Endothelial cell of umbilical vein (primary cell): Measurements from ENCODE around the gene CCDC18. TPM values are rescaled to one million over a fixed set of nuclear protein-coding genes. Genes with fewer than 3 reads are reported as not detected.

ENCODE experiments used
- BruUV-seq: library from RNA; stranded (reverse); fragments of 400-500 nt; replicated peaks from 2 replicates; lab custom pipeline; 2021; lab: Mats Ljungman, UMichigan
- CTCF ChIA-PET: fragments of 300-600, 350-600 bp; sonication (Branson Sonifier 250); formaldehyde crosslinking; loops from one replicate; lab custom pipeline; 2021; ENCODE audit warnings: antibody characterized with exemption, inconsistent platforms; lab: Charles Lee
- POLR2A ChIA-PET: fragments of 300-600, 350-600 bp; sonication (Branson Sonifier 250); formaldehyde crosslinking; loops from one replicate; lab custom pipeline; 2021; ENCODE audit warnings: antibody characterized with exemption, inconsistent platforms; lab: Charles Lee
- DNase-seq: peaks from one replicate; pipeline ENCODE4 v3.0.0-alpha.2; 2011; ENCODE audit warnings: low read depth, low spot score
- FAIRE-seq: peaks from 2 replicates; lab custom pipeline; 2011; peaks lifted over from hg19 to GRCh38; lab: Jason Lieb, UNC
- H2AFZ ChIP-seq: 2 replicates; pipeline ENCODE4 v1.6.0; 2012; ENCODE audit warnings: low read depth, low read length, control low read depth, inconsistent platforms
- H3K27ac ChIP-seq: 2 replicates; pipeline ENCODE4 v1.5.1; 2011; ENCODE audit warnings: low read depth, mild to moderate bottlenecking, control low read depth, low read length, moderate library complexity; ENCODE audit not compliant: insufficient read depth
- H3K27me3 ChIP-seq, 2 experiments: 2 replicates each; pipeline versions ENCODE4 v1.6.0 to v1.6.1; 2011; ENCODE audit warnings: low read length in 2 of 2, mixed read lengths in 1 of 2; ENCODE audit not compliant: control insufficient read depth in 2 of 2, insufficient read depth in 2 of 2
- H3K36me3 ChIP-seq, 2 experiments: 2 replicates in 1 of 2; 3 replicates in 1 of 2; pipeline ENCODE4 v1.5.1; 2011; ENCODE audit warnings: low read length in 2 of 2, mild to moderate bottlenecking in 1 of 2, moderate library complexity in 1 of 2; ENCODE audit not compliant: control insufficient read depth in 2 of 2, insufficient read depth in 2 of 2; ENCODE audit errors: extremely low read depth in 1 of 2
- H3K4me1 ChIP-seq: 3 replicates; pipeline ENCODE4 v1.5.1; 2011; ENCODE audit warnings: mild to moderate bottlenecking, low read length; ENCODE audit not compliant: control insufficient read depth, insufficient read depth; ENCODE audit errors: extremely low read depth
- H3K4me2 ChIP-seq: 2 replicates; pipeline ENCODE4 v1.6.1; 2011; ENCODE audit warnings: low read length, control low read depth, mixed read lengths; ENCODE audit not compliant: insufficient read depth
- H3K4me3 ChIP-seq, 3 experiments: fragments of 200-600 bp in 1 of 3; sonication (generic), shearing (Covaris generic) in 1 of 3; replicated peaks in 1 of 3; 2 replicates each; pipeline ENCODE4 v1.5.1; 2011 to 2016; ENCODE audit warnings: control low read depth in 3 of 3, low read length in 3 of 3, mild to moderate bottlenecking in 2 of 3, inconsistent platforms in 1 of 3, low read depth in 1 of 3, moderate library complexity in 1 of 3; ENCODE audit not compliant: insufficient read depth in 1 of 3
- H3K79me2 ChIP-seq: 2 replicates; pipeline ENCODE4 v1.6.0; 2012; ENCODE audit warnings: low read length, inconsistent platforms; ENCODE audit not compliant: control insufficient read depth, insufficient read depth
- H3K9ac ChIP-seq: replicated peaks from 2 replicates; pipeline ENCODE3; 2011; ENCODE audit warnings: low read length, control low read depth; ENCODE audit not compliant: insufficient read depth; ENCODE audit errors: extremely low read depth
- H3K9me1 ChIP-seq: replicated peaks from 3 replicates; pipeline ENCODE4 v1.6.0; 2011; ENCODE audit warnings: mild to moderate bottlenecking, low read length; ENCODE audit not compliant: control insufficient read depth, insufficient read depth; ENCODE audit errors: extremely low read depth
- H3K9me3 ChIP-seq: replicated peaks from 2 replicates; pipeline ENCODE4 v1.5.1; 2012; ENCODE audit warnings: low read length, inconsistent platforms; ENCODE audit not compliant: control insufficient read depth, insufficient read depth
- H4K20me1 ChIP-seq: replicated peaks from 2 replicates; pipeline ENCODE3; 2011; ENCODE audit warnings: mild to moderate bottlenecking, low read length; ENCODE audit not compliant: control insufficient read depth, insufficient read depth; ENCODE audit errors: extremely low read depth
- EZH2 ChIP-seq: IDR thresholded peaks from 2 replicates; pipeline ENCODE4 v1.6.1; 2012; ENCODE audit warnings: borderline replicate concordance, low read depth, mild to moderate bottlenecking, moderate library complexity, low read length, inconsistent platforms; ENCODE audit not compliant: severe bottlenecking
- FOS ChIP-seq: IDR thresholded peaks from 2 replicates; pipeline ENCODE4 v1.6.1; 2011; ENCODE audit warnings: mild to moderate bottlenecking, low read length, moderate library complexity, borderline replicate concordance; ENCODE audit not compliant: insufficient read depth
- GATA2 ChIP-seq: IDR thresholded peaks from 2 replicates; pipeline ENCODE4 v1.7.0; 2011; ENCODE audit warnings: low read depth, mild to moderate bottlenecking, moderate library complexity, mixed read lengths, low read length; ENCODE audit not compliant: insufficient read length, insufficient read depth
- JUN ChIP-seq: IDR thresholded peaks from 2 replicates; pipeline ENCODE4 v1.6.1; 2011; ENCODE audit warnings: borderline replicate concordance, low read depth; ENCODE audit not compliant: insufficient read length, insufficient read depth
- MYC ChIP-seq: IDR thresholded peaks from one replicate; pipeline ENCODE4 v1.6.1; 2011; ENCODE audit warnings: mild to moderate bottlenecking, low read depth, low read length
- POLR2A ChIP-seq: IDR thresholded peaks from 2 replicates; pipeline ENCODE4 v1.6.1; 2012; ENCODE audit warnings: low read depth, mild to moderate bottlenecking, control low read depth, low read length
- POLR2AphosphoS5 ChIP-seq: IDR thresholded peaks from 2 replicates; pipeline ENCODE4 v1.6.1; 2012; ENCODE audit warnings: low read depth, mild to moderate bottlenecking, control low read depth, low read length, moderate library complexity; ENCODE audit not compliant: insufficient read depth
- dilution Hi-C: fragments of 300-500 bp; cut with MboI; formaldehyde crosslinking; loops from one replicate; pipeline ENCODE4 v1.15.0; 2019; ENCODE audit warnings: low sequenced_read_pairs; ENCODE audit not compliant: extremely low pct_ligation_motif_present
- intact Hi-C: fragments of 100-400 bp; cut with micrococcal nuclease; formaldehyde crosslinking; loops from one replicate; pipeline ENCODE4 v1.10.0; 2022
- polyA plus RNA-seq, 4 experiments: library from polyadenylated mRNA; depleted of rRNA in 3 of 4; stranded (reverse) in 3 of 4; unstranded in 1 of 4; fragments of >200 nt; gene quantifications; 2 replicates each; pipeline versions ENCODE4 v1.2.1 to v1.2.3, GENCODE V29; 2011 to 2012; ENCODE audit warnings: missing spikeins in 1 of 4
- total RNA-seq: library from RNA; stranded (reverse); gene quantifications from 2 replicates; pipeline ENCODE4 v1.2.3, GENCODE V29; 2021
- TF ChIP-seq, protein P1 (sequence below): IDR thresholded peaks from 2 replicates; pipeline ENCODE4 v1.6.1; 2011; ENCODE audit not compliant: insufficient read depth, insufficient read length
- TF ChIP-seq, protein P2 (sequence below), 2 donors: IDR thresholded peaks; 1 replicate in 1 of 2; 2 replicates in 1 of 2; pipeline ENCODE4 v1.5.1; 2011; ENCODE audit warnings: low read length in 2 of 2, mild to moderate bottlenecking in 2 of 2, moderate library complexity in 2 of 2, control low read depth in 1 of 2, inconsistent platforms in 1 of 2, low read depth in 1 of 2; ENCODE audit not compliant: insufficient read depth in 1 of 2; ENCODE audit errors: extremely low read depth in 1 of 2

Gene CCDC18
- total and polyA plus RNA-seq, 2 donors (not counting 3 experiments of a cell fraction or from before 2014, with no cell fraction given): 2.2 to 11.2 TPM

DNA sequence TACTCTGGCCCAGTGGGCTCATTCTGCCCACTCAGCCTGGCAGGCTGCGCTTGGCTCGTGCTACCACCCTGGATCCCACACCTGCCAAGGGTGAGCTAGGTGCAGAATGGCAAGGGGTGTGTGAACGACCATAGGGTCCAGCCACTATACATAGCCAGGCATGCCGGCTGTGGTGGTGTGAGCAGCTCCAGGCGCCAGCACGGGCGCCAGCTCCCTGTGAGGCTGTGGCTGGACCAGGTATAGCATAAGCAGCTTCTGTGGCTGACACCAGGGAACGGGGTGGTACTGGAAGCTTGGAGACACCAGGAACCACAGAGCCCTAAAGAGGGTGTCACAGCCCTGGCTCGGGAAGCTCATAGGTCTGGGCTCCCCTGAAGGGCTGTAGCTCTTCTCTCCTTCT lies 18.6 kb downstream of the CCDC18 start:
- H3K27me3 ChIP-seq: no peaks in the 10 kb centered on the region
- H3K27ac ChIP-seq: no peak overlapping the region
- TF ChIP-seq MYC: no peak
- TF ChIP-seq GATA2: no peak
- no peak for TF ChIP-seq EZH2
- TF ChIP-seq, protein P1, sequence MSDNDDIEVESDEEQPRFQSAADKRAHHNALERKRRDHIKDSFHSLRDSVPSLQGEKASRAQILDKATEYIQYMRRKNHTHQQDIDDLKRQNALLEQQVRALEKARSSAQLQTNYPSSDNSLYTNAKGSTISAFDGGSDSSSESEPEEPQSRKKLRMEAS: no peak
- no peak for TF ChIP-seq FOS
- DNase-seq: no peak
- H2AFZ ChIP-seq: no peak overlapping the region
- dilution Hi-C loops: no loop called here
- H3K36me3 ChIP-seq: peaks cover 0 to 4% of the 10 kb centered on the region in 2 experiments
- POLR2A ChIA-PET: no interaction called here
- H3K9ac ChIP-seq: no peak overlapping the region
- no peaks in the 10 kb centered on the region for H3K4me1 ChIP-seq
- FAIRE-seq: no peak
- H3K79me2 ChIP-seq: no peaks in the 10 kb centered on the region
- H3K9me1 ChIP-seq: no peaks in the 10 kb centered on the region
- no peak overlapping the region for H3K4me2 ChIP-seq
- intact Hi-C loops: no loop called here
- CTCF ChIA-PET: no interaction called here
- no peak overlapping the region for H3K4me3 ChIP-seq
- no TSS peak for BruUV-seq
- H3K9me3 ChIP-seq: no peaks in the 10 kb centered on the region
- H4K20me1 ChIP-seq: no peaks in the 10 kb centered on the region

DNA sequence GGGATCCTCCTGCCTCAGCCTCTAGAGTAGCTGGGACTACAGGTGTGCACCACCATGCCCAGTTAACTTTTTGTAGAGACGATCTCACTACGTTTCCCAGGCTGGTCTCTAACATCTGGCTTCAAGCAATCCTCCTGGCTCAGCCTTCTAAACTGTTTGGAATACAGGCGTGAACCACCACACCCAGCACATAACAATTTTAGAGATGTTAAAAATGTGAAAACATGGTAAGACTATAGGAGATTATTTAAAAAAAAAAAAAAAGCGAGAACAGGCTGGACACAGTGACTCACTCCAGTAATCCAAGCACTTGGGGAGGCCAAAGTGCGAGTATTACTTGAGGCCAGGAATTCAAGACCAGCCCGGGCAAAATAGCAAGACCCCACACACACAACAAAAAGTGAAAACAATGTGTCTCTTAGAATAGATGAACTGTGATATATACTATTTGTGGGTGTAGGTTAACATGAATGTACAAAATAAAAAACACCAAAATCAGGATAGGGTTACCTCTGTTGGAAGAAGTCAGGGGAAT lies 19.6 kb downstream of the CCDC18 start:
- Histone ChIP-seq H3K4me2 (no peak overlapping the region), H4K20me1 (no peaks in the 10 kb centered on the region), H3K4me3 (no peak overlapping the region), H3K27ac (no peak overlapping the region), H3K4me1 (no peaks in the 10 kb centered on the region), H3K79me2 (no peaks in the 10 kb centered on the region), H2AFZ (no peak overlapping the region), H3K9me3 (no peaks in the 10 kb centered on the region), H3K9ac (no peak overlapping the region), H3K36me3 (peaks cover 0 to 4% of the 10 kb centered on the region in 2 experiments), H3K27me3 (no peaks in the 10 kb centered on the region), H3K9me1 (no peaks in the 10 kb centered on the region)
- DNase-seq: no peak
- FAIRE-seq: no peak
- dilution Hi-C loops: no loop called here
- POLR2A ChIA-PET: no interaction called here
- no TSS peak for BruUV-seq
- TF ChIP-seq FOS (no peak), EZH2 (no peak), JUN (no peak), MYC (no peak), GATA2 (no peak), POLR2A (no peak), POLR2AphosphoS5 (no peak)
- TF ChIP-seq, protein P2, sequence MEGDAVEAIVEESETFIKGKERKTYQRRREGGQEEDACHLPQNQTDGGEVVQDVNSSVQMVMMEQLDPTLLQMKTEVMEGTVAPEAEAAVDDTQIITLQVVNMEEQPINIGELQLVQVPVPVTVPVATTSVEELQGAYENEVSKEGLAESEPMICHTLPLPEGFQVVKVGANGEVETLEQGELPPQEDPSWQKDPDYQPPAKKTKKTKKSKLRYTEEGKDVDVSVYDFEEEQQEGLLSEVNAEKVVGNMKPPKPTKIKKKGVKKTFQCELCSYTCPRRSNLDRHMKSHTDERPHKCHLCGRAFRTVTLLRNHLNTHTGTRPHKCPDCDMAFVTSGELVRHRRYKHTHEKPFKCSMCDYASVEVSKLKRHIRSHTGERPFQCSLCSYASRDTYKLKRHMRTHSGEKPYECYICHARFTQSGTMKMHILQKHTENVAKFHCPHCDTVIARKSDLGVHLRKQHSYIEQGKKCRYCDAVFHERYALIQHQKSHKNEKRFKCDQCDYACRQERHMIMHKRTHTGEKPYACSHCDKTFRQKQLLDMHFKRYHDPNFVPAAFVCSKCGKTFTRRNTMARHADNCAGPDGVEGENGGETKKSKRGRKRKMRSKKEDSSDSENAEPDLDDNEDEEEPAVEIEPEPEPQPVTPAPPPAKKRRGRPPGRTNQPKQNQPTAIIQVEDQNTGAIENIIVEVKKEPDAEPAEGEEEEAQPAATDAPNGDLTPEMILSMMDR (IDR thresholded peaks at IDR 0.05; ENCODE audit: extremely low read depth in 1 of 2, insufficient read depth in 1 of 2, low read depth in 1 of 2, low read length in 2 of 2): no peak
- TF ChIP-seq, protein P1: no peak
- CTCF ChIA-PET: no interaction called here
- intact Hi-C loops: no loop called here
